HEK293T (cell line): ENCODE results near the gene DCAF15.

ENCODE experiments used
- ARNT ChIP-seq: fragments of 450-650 bp; IDR thresholded peaks from 2 replicates; pipeline ENCODE4 v1.6.1; 2017; ENCODE audit warnings: mild to moderate bottlenecking
- BHLHE40 ChIP-seq: fragments of 450-650 bp; IDR thresholded peaks from 2 replicates; pipeline ENCODE4 v1.6.1; 2016; ENCODE audit warnings: mild to moderate bottlenecking, moderate library complexity, borderline replicate concordance
- FOXA1 ChIP-seq: fragments of 450-650 bp; IDR thresholded peaks from 2 replicates; pipeline ENCODE4 v1.6.1; 2016; ENCODE audit warnings: mild to moderate bottlenecking
- FOXK2 ChIP-seq: fragments of 450-650 bp; IDR thresholded peaks from 2 replicates; pipeline ENCODE4 v1.6.1; 2016; ENCODE audit warnings: mild to moderate bottlenecking
- FOXM1 ChIP-seq: fragments of 450-650 bp; IDR thresholded peaks from 2 replicates; pipeline ENCODE4 v1.6.1; 2017; ENCODE audit warnings: mild to moderate bottlenecking, borderline replicate concordance
- L3MBTL2 ChIP-seq: fragments of 450-650 bp; conservative IDR thresholded peaks from 2 replicates; pipeline ENCODE4 v1.6.1; 2016; ENCODE audit warnings: mild to moderate bottlenecking
- NFRKB ChIP-seq: fragments of 450-650 bp; IDR thresholded peaks from 2 replicates; pipeline ENCODE4 v1.6.1; 2016; ENCODE audit warnings: mild to moderate bottlenecking, moderate library complexity
- SUZ12 ChIP-seq: fragments of 450-650 bp; IDR thresholded peaks from 2 replicates; pipeline ENCODE4 v1.6.1; 2016; ENCODE audit warnings: mild to moderate bottlenecking

DNA sequence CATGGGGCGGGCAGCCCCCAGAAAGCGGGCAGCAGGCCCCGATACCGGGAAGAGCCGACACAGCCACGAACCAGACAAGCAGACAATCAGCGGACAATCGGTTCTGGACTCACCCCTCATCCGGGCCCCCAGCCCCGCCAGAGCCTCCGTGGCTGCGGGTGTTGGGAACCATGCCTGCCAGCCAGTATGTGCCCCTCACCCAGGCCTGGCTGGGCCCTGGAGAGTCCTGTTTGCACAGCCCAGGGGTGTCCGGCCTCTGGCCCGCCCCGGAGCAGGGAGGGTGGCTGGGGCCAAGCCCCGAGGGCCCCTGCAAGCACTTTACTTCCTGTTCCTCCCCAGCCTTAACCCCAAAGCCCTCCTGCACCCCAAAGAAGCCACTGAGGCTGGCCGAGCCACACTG, 21.9 kb upstream of the DCAF15 start:
- TF ChIP-seq FOXM1 (no peak), FOXK2 (no peak), NFRKB (no peak), L3MBTL2 (no peak), FOXA1 (no peak), SUZ12 (no peak), ARNT (no peak), BHLHE40 (no peak)
